ENCODE measurements around the gene PRDM16. TPM values are rescaled to one million over a fixed set of nuclear protein-coding genes. Genes with fewer than 3 reads are reported as not detected.

Gene PRDM16
- total RNA-seq, 2 donors from 2014 or later: not detected

DNA sequence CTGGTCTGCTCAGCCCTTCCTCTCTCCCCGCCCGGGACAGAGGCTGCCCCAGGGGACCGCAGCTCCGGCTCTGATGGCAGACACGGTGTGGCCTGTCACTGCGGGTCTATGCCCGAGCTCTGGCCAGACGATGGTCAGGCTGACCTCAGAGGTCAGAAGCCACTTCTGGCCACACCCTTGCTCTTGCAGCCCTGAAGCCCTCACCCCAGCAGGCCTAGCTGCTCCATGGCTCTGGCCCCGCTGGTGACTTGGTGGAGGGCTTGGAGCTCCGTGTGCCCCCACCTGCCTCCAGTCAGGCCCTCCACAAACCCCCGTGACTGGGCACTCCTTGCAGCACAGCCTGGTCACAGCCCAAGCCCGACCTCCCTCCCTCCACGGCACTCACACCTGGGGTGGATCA lies 47.6 kb downstream of the PRDM16 start:
- Mint-ChIP-seq H3K4me3 (no peak overlapping the region), H3K36me3 (ENCODE audit: low read depth) (no peaks in the 10 kb centered on the region), H3K27ac (no peak overlapping the region), H3K27me3 (no peaks in the 10 kb centered on the region), H3K4me1 (no peaks in the 10 kb centered on the region), H3K9me3 (no peaks in the 10 kb centered on the region)
- no peak for ATAC-seq (replicated peaks)

DNA sequence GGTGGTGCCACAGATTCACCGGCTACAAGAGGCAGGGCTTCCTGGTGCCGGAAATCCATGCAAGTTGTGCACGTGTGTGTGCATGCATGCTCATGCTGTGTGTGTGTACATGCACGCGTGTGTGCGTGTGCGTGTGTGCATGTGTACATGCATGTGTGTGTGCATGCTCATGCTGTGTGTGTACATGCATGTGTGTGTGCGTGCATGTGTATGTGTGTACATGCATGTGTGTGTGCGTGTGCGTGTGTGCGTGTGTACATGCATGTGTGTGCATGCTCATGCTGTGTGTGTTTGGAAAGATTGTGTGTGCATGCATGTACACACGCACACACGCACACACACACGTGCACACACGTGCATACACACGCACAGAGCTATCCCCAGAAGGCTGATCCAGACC lies 48.9 kb downstream of the PRDM16 start:
- H3K36me3 Mint-ChIP-seq (ENCODE audit: low read depth): no peaks in the 10 kb centered on the region

DNA sequence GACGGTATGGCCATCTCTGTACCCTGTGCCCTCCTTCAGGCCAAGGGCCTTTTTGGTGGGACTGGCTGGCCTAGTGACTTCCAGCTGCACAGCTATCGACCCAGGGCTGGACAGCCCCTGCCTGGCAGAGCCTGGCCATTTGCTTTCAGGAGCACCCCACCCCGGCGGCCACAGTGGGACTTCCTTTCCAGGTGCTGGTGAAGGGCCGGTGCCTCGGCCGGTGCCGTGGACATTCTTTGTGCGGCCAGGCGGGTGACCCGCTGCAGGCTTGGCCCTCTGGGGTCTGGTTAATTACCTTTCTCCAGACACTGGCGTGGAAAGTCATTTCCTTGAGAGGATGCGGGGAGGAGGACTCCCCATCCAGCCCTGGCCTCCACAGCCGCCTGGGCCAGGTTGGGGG lies 50.1 kb downstream of the PRDM16 start:
- Mint-ChIP-seq H3K4me3 (no peak overlapping the region), H3K27me3 (no peaks in the 10 kb centered on the region), H3K27ac (no peak overlapping the region), H3K4me1 (no peaks in the 10 kb centered on the region), H3K9me3 (no peaks in the 10 kb centered on the region), H3K36me3 (ENCODE audit: low read depth) (no peaks in the 10 kb centered on the region)
- ATAC-seq (replicated peaks): no peak

More for the DNA sequence above, 48.9 kb downstream of the PRDM16 start:
- H3K4me1 Mint-ChIP-seq: no peaks in the 10 kb centered on the region
- ATAC-seq (replicated peaks): no peak
- no peak overlapping the region for H3K27ac Mint-ChIP-seq
- no peak overlapping the region for H3K4me3 Mint-ChIP-seq
- H3K27me3 Mint-ChIP-seq: no peaks in the 10 kb centered on the region
- H3K9me3 Mint-ChIP-seq: no peaks in the 10 kb centered on the region

DNA sequence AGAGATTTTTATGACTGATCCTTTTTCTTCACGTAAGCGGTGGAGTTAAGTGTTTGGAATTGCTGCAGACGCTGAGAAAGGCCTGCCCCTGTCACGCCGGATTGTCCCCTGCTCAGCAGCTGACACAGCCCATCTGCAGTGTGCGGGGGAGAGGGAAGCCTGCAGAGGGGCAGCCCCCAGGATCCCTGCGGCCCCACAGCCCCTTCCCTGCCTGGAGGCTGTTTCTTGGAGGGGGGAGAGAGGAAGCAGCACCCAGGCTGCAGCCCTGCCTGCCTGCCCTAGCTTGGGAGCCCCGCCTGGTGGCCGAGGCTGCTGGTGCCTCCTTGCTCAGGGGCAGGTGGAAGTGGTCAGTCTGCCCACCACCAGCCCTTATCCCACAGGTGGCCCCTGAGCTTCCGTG lies 50.7 kb downstream of the PRDM16 start:
- Mint-ChIP-seq H3K27me3 (no peaks in the 10 kb centered on the region), H3K4me3 (no peak overlapping the region), H3K27ac (no peak overlapping the region), H3K9me3 (no peaks in the 10 kb centered on the region), H3K4me1 (no peaks in the 10 kb centered on the region), H3K36me3 (ENCODE audit: low read depth) (no peaks in the 10 kb centered on the region)
- ATAC-seq (replicated peaks): no peak

DNA sequence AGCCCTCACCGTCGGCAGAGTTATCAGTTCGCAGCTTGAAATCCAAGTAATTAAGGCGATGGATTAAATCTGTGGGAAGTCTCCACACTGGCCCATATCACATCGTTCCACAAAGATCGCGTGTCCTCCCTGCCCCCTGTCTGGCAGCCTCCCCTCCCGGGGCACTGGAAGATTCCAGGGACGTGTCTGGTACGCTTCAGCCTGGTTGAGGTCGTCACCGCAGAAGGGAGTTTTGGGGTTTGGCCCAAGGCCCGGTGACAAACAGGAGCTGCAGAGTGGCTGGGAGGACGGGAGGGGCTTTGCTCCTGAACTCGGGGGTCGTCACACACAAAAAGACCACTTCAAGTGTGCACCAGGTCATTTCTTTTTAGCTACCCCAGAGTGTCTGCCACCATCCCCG lies 51.1 kb downstream of the PRDM16 start:
- Mint-ChIP-seq H3K9me3 (no peaks in the 10 kb centered on the region), H3K4me3 (no peak overlapping the region), H3K4me1 (no peaks in the 10 kb centered on the region), H3K27me3 (no peaks in the 10 kb centered on the region), H3K36me3 (ENCODE audit: low read depth) (no peaks in the 10 kb centered on the region), H3K27ac (no peak overlapping the region)
- no peak for ATAC-seq (replicated peaks)

DNA sequence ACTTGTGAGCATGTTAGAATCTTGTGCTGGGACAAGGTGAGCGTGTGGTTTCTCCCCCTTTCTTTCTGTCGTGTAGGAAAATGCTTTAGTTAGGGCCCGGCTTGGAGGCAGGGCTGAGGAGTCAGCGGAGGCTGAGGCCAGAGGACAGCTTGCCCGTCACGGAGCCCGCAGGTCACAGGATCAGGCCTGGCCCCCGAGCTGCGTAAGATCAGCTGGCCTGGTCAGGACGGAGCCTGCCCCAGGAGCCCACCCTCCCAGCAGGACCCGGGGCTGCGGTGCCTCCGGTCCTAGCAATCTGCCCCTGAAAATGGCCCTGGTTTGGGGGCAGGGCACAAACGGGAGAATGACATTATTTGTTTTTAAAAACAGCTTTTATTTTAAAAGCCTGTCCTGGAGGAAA lies 52.0 kb downstream of the PRDM16 start:
- Mint-ChIP-seq H3K27ac (no peak overlapping the region), H3K4me3 (no peak overlapping the region), H3K36me3 (ENCODE audit: low read depth) (no peaks in the 10 kb centered on the region), H3K27me3 (no peaks in the 10 kb centered on the region), H3K9me3 (no peaks in the 10 kb centered on the region), H3K4me1 (no peaks in the 10 kb centered on the region)
- no peak for ATAC-seq (replicated peaks)

DNA sequence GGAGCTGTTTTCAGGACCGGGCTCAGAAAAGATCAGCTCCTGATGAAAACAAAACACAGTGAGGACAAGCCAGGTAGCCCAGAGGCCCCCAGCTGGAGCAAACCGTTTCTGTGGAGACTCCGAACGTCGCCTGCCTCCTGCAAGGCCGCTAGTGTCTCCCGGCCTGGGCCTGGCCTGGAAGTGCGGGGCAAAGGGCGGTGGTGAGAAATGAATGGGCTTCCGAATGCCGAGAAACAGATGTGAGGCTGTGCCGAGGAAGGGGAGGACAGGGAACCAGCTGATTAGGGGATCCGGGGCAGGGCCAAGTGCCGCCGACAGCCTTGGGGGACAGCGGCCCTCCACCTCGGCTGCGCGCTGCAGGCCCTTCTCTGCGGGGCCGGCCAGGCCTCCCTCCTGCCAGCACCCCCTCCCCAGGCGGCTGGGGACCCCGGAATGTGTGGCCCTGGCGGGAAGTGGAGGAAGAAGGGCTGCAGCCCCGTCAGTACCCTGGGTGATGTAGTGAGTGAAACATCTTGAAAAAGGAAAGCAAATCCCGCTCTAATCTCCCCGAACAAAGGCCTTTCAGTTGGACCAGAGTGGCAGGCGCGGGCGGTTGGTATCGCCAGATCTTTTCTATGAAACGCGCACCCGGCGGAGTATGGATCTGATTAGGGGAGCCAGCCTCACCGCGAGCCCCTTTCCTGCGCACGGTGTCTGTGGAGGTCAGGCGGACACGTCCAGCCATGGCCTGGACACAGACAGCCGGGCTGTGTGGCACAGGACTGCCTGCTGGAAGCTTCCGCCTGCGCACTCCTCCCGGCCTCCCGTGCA lies 52.6 kb downstream of the PRDM16 start:
- Mint-ChIP-seq H3K4me1 (no peaks in the 10 kb centered on the region), H3K27ac (no peak overlapping the region), H3K9me3 (no peaks in the 10 kb centered on the region), H3K27me3 (no peaks in the 10 kb centered on the region), H3K4me3 (no peak overlapping the region), H3K36me3 (ENCODE audit: low read depth) (no peaks in the 10 kb centered on the region)
- no peak for ATAC-seq (replicated peaks)

DNA sequence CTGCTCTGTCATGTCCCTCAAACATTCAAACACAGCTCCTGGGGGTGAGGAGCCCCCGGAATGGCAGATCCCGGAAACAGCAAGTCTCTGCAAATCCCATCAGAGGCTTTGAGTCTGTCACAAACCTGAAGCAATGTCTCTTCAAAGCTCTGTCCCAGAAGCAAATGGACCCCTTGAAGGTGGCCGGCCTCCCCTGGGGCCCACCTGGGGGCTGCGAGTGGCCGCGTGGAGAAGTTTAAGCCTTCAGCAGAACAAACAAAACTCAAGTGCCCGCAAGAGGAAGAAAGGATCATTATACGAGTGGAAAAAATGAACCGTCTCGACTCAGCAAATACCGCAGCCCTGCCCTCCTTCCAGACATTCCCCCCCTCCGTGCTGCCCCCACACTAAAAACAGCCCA lies 53.3 kb downstream of the PRDM16 start:
- Mint-ChIP-seq H3K4me3 (no peak overlapping the region), H3K36me3 (ENCODE audit: low read depth) (no peaks in the 10 kb centered on the region), H3K4me1 (no peaks in the 10 kb centered on the region), H3K27ac (no peak overlapping the region), H3K9me3 (no peaks in the 10 kb centered on the region), H3K27me3 (no peaks in the 10 kb centered on the region)
- no peak for ATAC-seq (replicated peaks)

DNA sequence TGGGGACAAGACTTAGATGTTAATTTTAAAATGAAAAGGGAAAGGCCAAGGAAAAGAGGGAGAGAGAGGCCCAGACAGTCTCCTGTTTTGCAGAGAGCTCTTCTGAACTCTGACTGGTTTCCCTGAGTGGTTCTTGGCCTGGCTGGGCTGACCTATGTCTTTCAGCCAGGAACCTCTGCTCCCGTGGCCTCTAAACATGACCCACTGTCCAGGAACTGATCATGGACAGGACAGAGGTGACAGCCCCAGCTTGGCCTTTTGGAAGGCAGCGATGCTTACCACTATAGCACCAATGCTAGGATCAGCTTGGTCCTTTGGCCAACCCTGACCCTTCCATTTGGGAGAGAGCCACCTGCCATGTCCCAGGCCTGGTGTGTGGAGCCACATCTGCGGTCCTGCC lies 55.2 kb downstream of the PRDM16 start:
- Mint-ChIP-seq H3K4me1 (no peaks in the 10 kb centered on the region), H3K27me3 (peaks cover 2% of the 10 kb centered on the region), H3K4me3 (no peak overlapping the region), H3K27ac (no peak overlapping the region), H3K9me3 (no peaks in the 10 kb centered on the region), H3K36me3 (ENCODE audit: low read depth) (no peaks in the 10 kb centered on the region)
- ATAC-seq (replicated peaks): no peak

DNA sequence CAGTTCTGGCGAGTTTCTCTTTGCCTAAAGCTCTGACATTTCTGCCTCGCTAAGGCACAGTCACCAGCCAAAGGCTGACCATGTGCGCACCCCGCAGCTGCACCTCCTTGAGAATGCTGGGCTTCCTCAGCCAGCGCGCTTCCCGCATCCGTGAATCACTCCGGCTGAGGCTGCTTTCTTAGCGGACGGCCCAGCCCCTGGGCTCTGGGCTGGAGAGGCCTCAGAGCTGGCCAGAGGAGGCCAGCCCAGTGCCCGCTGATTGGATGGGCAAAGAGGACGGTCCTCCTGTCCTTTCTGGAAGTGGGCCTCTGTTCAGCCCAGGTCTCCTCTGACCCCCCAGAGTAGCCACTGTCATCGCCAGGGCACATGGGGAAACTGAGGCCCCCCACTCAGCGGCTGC lies 56.1 kb downstream of the PRDM16 start:
- no peaks in the 10 kb centered on the region for H3K36me3 Mint-ChIP-seq (ENCODE audit: low read depth)
- H3K4me1 Mint-ChIP-seq: no peaks in the 10 kb centered on the region
- ATAC-seq (replicated peaks): no peak
- H3K9me3 Mint-ChIP-seq: no peaks in the 10 kb centered on the region
- H3K27ac Mint-ChIP-seq: no peak overlapping the region
- no peak overlapping the region for H3K4me3 Mint-ChIP-seq
- peaks cover 3% of the 10 kb centered on the region for H3K27me3 Mint-ChIP-seq

DNA sequence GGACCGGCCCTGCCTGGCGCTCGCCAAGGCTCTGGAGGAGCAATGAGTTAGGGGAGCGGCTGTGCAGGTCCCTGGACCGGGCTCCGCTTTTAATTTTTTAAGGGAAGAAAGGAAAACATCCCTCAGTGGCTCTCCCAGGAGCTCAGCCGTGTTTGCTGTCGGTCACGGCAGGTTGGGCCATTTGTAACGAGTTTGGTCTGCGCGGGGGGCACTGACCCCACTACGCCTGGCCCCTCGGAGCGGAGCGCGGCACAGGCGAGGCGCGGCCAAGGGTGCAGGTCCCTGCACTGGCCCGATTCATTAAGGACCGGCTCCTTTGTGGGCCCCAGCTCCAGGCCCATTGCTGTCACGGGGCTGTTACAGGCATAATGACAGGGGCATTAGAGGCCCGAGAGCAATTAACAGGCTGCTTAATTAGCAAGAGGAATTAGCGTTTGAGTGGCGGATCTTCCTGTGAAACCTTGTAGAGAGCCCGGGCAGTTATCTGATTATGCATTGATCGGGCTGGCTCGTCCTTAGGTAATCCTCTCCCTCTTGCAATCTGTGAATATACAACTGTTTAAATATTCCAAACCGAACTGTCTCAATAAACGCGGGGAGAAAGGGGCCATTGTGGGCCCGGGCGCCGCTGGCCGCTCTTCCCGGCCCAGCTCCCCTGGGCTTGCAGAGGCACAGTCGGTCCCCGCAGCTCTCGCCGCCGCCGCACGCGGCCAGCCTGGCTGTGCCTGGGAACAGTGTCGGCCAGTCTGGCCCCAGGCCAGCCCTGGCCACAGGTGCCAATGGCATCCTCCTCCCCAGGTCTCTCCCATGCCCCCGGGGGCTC lies 56.8 kb downstream of the PRDM16 start:
- H3K4me3 Mint-ChIP-seq: no peak overlapping the region
- no peak for ATAC-seq (replicated peaks)
- H3K27ac Mint-ChIP-seq: no peak overlapping the region
- no peaks in the 10 kb centered on the region for H3K36me3 Mint-ChIP-seq (ENCODE audit: low read depth)
- no peaks in the 10 kb centered on the region for H3K4me1 Mint-ChIP-seq
- no peaks in the 10 kb centered on the region for H3K9me3 Mint-ChIP-seq
- peaks cover 3% of the 10 kb centered on the region for H3K27me3 Mint-ChIP-seq

DNA sequence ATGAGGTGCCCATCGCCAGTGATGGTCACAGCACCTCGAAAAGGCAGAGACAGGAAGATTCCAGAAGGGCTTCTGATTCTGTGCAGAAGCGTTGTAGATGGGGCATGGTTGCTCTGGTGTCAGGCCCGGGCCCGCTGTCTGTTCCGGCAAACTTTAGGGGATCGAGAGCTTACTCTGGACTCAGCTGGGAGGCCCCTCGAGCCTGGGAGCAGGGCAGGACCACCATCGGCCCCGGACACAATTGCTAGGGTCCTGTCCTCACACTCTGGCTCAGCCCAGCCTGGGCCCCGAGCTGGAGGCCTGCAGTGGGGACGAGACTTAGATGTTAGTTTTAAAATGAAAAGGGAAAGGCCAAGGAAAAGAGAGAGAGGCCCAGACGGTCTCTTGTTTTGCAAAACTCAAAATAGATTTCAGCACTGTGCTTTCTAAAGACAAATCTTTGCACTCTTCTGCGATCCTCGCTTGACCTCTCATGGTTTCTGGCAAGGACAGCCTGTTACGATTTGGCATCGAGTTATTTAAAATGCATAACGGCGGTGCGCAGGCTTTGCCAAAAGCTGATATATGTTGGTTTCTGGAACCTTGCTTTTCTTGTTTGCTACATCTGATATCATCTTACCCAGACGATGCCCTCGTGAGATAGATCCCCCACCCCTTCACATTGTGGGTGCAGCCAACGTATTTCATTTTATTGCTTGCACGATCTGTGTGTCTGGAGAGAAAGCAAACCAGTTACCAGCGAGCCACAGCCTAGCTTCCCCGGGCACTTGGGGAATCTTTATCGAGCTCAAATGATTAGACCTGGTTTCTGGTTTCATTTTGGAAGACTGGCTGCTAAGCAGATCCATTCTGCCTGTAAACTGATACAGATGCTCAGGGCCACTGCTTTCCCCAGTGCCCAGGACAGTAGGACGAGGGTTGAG lies 58.0 kb downstream of the PRDM16 start:
- Mint-ChIP-seq H3K27me3 (peaks cover 3% of the 10 kb centered on the region), H3K27ac (no peak overlapping the region), H3K9me3 (no peaks in the 10 kb centered on the region), H3K36me3 (ENCODE audit: low read depth) (no peaks in the 10 kb centered on the region), H3K4me3 (no peak overlapping the region), H3K4me1 (no peaks in the 10 kb centered on the region)
- no peak for ATAC-seq (replicated peaks)

DNA sequence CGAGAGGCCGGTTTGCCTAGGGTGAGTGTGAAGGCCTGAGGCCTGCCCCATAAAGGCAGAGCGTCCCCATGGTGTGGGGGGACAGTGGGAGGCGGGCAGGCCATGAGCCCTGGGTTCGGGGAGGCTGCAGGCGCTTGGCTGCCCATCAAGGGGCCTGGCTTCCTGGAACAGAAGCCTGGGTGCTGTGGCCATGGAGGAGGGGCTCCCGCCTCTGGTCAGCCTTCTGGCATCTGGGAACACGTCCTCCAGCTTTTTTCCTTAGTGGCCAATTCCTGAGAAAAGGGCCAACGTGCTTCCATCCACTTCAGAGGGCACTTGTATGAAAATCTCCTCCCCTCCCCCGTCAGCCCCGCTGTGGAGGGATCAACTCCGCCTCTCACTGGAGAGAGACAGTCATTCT lies 58.7 kb downstream of the PRDM16 start:
- Mint-ChIP-seq H3K27ac (no peak overlapping the region), H3K4me1 (no peaks in the 10 kb centered on the region), H3K9me3 (no peaks in the 10 kb centered on the region), H3K27me3 (peaks cover 3% of the 10 kb centered on the region), H3K4me3 (no peak overlapping the region), H3K36me3 (ENCODE audit: low read depth) (no peaks in the 10 kb centered on the region)
- ATAC-seq (replicated peaks): no peak

DNA sequence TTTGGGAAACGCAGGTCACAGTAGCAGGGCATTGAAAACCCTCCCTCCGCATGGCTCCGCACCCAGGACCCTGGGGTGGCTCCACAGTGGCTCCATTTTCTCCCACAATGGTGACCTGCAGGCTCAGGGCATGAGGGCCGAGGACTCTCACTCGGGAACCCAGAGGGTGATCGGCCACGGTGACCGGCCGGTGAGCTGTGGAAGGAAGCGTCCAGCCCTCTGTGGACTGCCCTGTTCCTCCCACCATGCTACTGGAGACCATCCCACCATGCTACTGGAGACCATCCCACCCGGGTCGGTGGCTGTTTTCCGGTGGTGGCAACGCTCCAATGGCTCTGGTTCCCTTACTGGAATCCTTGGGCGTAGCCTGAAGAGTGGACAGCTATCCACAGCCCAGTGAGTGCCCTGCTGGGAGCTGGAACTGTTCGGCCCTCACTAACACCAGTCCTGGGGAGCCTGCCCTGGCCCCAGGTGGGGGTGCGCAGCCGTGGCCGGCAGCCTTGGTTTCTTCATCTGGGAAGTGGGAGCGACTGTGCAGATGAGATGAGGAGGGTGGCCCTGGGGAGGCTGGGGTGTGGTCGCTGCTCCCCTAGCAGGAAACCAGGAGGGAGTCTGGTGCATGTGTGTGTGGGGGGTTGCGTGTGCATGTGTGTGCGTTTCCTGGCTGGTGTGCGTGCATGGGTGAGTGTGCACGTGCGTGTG lies 59.6 kb downstream of the PRDM16 start:
- Mint-ChIP-seq H3K27me3 (peaks cover 3% of the 10 kb centered on the region), H3K9me3 (no peaks in the 10 kb centered on the region), H3K4me3 (no peak overlapping the region), H3K27ac (no peak overlapping the region), H3K4me1 (no peaks in the 10 kb centered on the region), H3K36me3 (ENCODE audit: low read depth) (no peaks in the 10 kb centered on the region)
- no peak for ATAC-seq (replicated peaks)

Data from activated T-helper 17 cell treated with anti-CD3 and anti-CD28 coated beads, Interleukin-2, amount 50 U/mL, for 72 hours (primary cell).